GM23338 (cell line): ENCODE measurements around the gene DDX19B. TPM values are rescaled to one million over a fixed set of nuclear protein-coding genes. Genes with fewer than 3 reads are reported as not detected.
A peak's percentile ranks its signal among the peaks of the same experiment; 100 is the strongest.
"Not testable (repeated sequence)": the region's sequence is repeated elsewhere in the genome, so short reads cannot be mapped to it uniquely, and the experiment has no call there.

Experiments used
- ATAC-seq: fragments of 200-7000 bp; cut with Tn5 transposase; 3 replicates; pipeline ENCODE4 v1.9.1; 2020
- DNase-seq: peaks from one replicate; pipeline ENCODE4 v3.0.0-alpha.2; 2015; ENCODE audit warnings: low spot score
- H2AFZ ChIP-seq: fragments of 200-600 bp; sonication (generic); 2 replicates; pipeline ENCODE4 v1.8.0; 2016; ENCODE audit warnings: antibody characterized with exemption, mild to moderate bottlenecking, moderate library complexity
- H3F3A ChIP-seq: fragments of 200-600 bp; sonication (generic); replicated peaks from 2 replicates; pipeline ENCODE4 v1.8.0; 2017; ENCODE audit warnings: antibody characterized with exemption, mixed run types, low read depth
- H3K27ac ChIP-seq: fragments of 200-600 bp; sonication (generic); 2 replicates; pipeline ENCODE4 v1.6.1; 2016; ENCODE audit warnings: low read depth
- H3K27me3 ChIP-seq: fragments of 200-600 bp; sonication (generic); 2 replicates; pipeline ENCODE4 v1.8.0; 2016; ENCODE audit warnings: mild to moderate bottlenecking, mixed run types, moderate library complexity; ENCODE audit not compliant: insufficient read depth
- H3K36me3 ChIP-seq: fragments of 200-600 bp; sonication (generic); 2 replicates; pipeline ENCODE4 v1.8.0; 2016; ENCODE audit warnings: mild to moderate bottlenecking; ENCODE audit not compliant: insufficient read depth
- H3K4me1 ChIP-seq: fragments of 200-600 bp; sonication (generic); 2 replicates; pipeline ENCODE4 v1.8.0; 2016; ENCODE audit warnings: mild to moderate bottlenecking, moderate library complexity; ENCODE audit not compliant: insufficient read depth
- H3K4me2 ChIP-seq: fragments of 200-600 bp; sonication (generic); 2 replicates; pipeline ENCODE4 v1.7.1; 2017; ENCODE audit warnings: mixed run types
- H3K4me3 ChIP-seq: fragments of 200-600 bp; sonication (generic); 2 replicates; pipeline ENCODE4 v1.6.1; 2016; ENCODE audit warnings: mixed run types
- H3K79me2 ChIP-seq: fragments of 200-600 bp; sonication (generic); replicated peaks from 2 replicates; pipeline ENCODE4 v1.8.0; 2017; ENCODE audit warnings: mild to moderate bottlenecking; ENCODE audit not compliant: insufficient read depth
- H3K9me2 ChIP-seq: fragments of 200-600 bp; sonication (generic); 2 replicates; pipeline ENCODE4 v1.8.0; 2017; ENCODE audit not compliant: insufficient read depth
- H4K20me1 ChIP-seq: fragments of 200-600 bp; sonication (generic); replicated peaks from 2 replicates; pipeline ENCODE4 v1.8.0; 2017; ENCODE audit warnings: mild to moderate bottlenecking; ENCODE audit not compliant: insufficient read depth
- H3K27ac Mint-ChIP-seq: 2 replicates; pipeline ENCODE4 v1.8.0; 2020; ENCODE audit warnings: inconsistent platforms, mild to moderate bottlenecking, moderate library complexity, mixed read lengths
- H3K27me3 Mint-ChIP-seq: 3 replicates; pipeline ENCODE4 v1.8.0; 2022; ENCODE audit warnings: low read depth, mild to moderate bottlenecking, moderate library complexity, mixed read lengths, inconsistent platforms; ENCODE audit not compliant: insufficient read depth, poor library complexity
- H3K36me3 Mint-ChIP-seq: 3 replicates; pipeline ENCODE4 v1.8.0; 2021; ENCODE audit warnings: low read depth, mild to moderate bottlenecking, inconsistent platforms, moderate library complexity, mixed read lengths
- H3K4me1 Mint-ChIP-seq: 3 replicates; pipeline ENCODE4 v1.8.0; 2020; ENCODE audit warnings: mild to moderate bottlenecking, inconsistent platforms, mixed read lengths
- H3K4me3 Mint-ChIP-seq: 3 replicates; pipeline ENCODE4 v1.8.0; 2021; ENCODE audit warnings: moderate library complexity, mild to moderate bottlenecking, inconsistent platforms, mixed read lengths
- H3K9me3 Mint-ChIP-seq: 3 replicates; pipeline ENCODE4 v1.8.0; 2020; ENCODE audit warnings: moderate library complexity, mild to moderate bottlenecking, inconsistent platforms, mixed read lengths
- CREB1 ChIP-seq: fragments of 250-450 bp; sonication (Bioruptor Pico); IDR thresholded peaks from 2 replicates; pipeline ENCODE4 v1.5.0; 2020; ENCODE audit warnings: low read depth, mild to moderate bottlenecking, moderate library complexity
- CTCF ChIP-seq, 2 experiments: fragments of 200-600 bp in 1 of 2; sonication (generic) in 1 of 2; conservative IDR thresholded peaks; 2 replicates each; pipeline versions ENCODE4 v1.5.1 to v1.6.1; 2016 to 2017; ENCODE audit warnings: antibody characterized with exemption in 2 of 2, low read depth in 2 of 2, mild to moderate bottlenecking in 2 of 2, moderate library complexity in 1 of 2
- ETS1 ChIP-seq: IDR thresholded peaks from 2 replicates; pipeline ENCODE4 v1.6.1; 2016; ENCODE audit warnings: antibody characterized with exemption
- EZH2 ChIP-seq: fragments of 200-600 bp; sonication (generic); IDR thresholded peaks from one replicate; pipeline ENCODE4 v1.8.0; 2017; ENCODE audit warnings: antibody characterized with exemption, mild to moderate bottlenecking, low read depth; ENCODE audit not compliant: unreplicated experiment
- NANOG ChIP-seq: IDR thresholded peaks from 2 replicates; pipeline ENCODE4 v1.6.1; 2016; ENCODE audit warnings: antibody characterized with exemption, borderline replicate concordance
- POLR2AphosphoS5 ChIP-seq: IDR thresholded peaks from 2 replicates; pipeline ENCODE4 v1.6.1; 2016; ENCODE audit warnings: antibody characterized with exemption, low read depth
- REST ChIP-seq: IDR thresholded peaks from one replicate; pipeline ENCODE4 v1.6.1; 2018; ENCODE audit warnings: antibody characterized with exemption; ENCODE audit not compliant: unreplicated experiment
- STAT1 ChIP-seq: IDR thresholded peaks from one replicate; pipeline ENCODE4 v1.6.1; 2016; ENCODE audit warnings: antibody characterized with exemption; ENCODE audit not compliant: unreplicated experiment
- ZNF114 ChIP-seq: fragments of 250-450 bp; sonication (Bioruptor Pico); IDR thresholded peaks from 2 replicates; pipeline ENCODE4 v1.5.0; 2020; ENCODE audit warnings: mild to moderate bottlenecking, moderate library complexity
- ZNF331 ChIP-seq: fragments of 250-450 bp; sonication (Bioruptor Pico); IDR thresholded peaks from 2 replicates; pipeline ENCODE4 v1.5.0; 2020; ENCODE audit warnings: low read depth, mild to moderate bottlenecking, moderate library complexity
- polyA plus RNA-seq: library from polyadenylated mRNA; unstranded; fragments of >200 nt; fragmentation: Nextera tagmentation; extraction: Ambion mirVana; gene quantifications from 2 replicates; pipeline ENCODE4 v1.2.1, GENCODE V29; 2016
- total RNA-seq: library from RNA; depleted of rRNA; stranded (reverse); fragments of >200 nt; shearing (Covaris generic); gene quantifications from 2 replicates; pipeline ENCODE4 v1.2.3, GENCODE V29; 2014

The DDX19B gene
- total and polyA plus RNA-seq, 2 experiments from 2014 or later: 42.2 to 45.8 TPM

- TF ChIP-seq CREB1 (CRISPR knock-in tag) (no peak), STAT1 (no peak), REST (no peak), CTCF (conservative IDR thresholded peaks at IDR 0.05; ENCODE audit: low read depth in 2 of 2) (no peak), POLR2AphosphoS5 (no peak), ETS1 (no peak), ZNF114 (CRISPR knock-in tag) (no peak), NANOG (no peak), ZNF331 (CRISPR knock-in tag) (no peak), EZH2 (no peak)
Observed at GRCh38 chr16:70276392-70276791, 22.6 kb upstream of the DDX19B start (continued).

- peak overlapping the region; percentile 97 for H3K4me3 Mint-ChIP-seq
- not testable (repeated sequence) for H2AFZ ChIP-seq, H3K9me3 Mint-ChIP-seq, H3K9me2 ChIP-seq, H3K27me3 ChIP-seq, ATAC-seq, H3K4me1 ChIP-seq, H3K4me1 Mint-ChIP-seq, DNase-seq
- peaks cover 39% of the 10 kb centered on the region for H3K36me3 ChIP-seq
- H3K4me2 ChIP-seq: peak overlapping the region; percentile 98
- H3K36me3 Mint-ChIP-seq: peaks cover 62% of the 10 kb centered on the region
- peaks cover 24% of the 10 kb centered on the region for H3F3A ChIP-seq
- H4K20me1 ChIP-seq: peaks cover 39% of the 10 kb centered on the region
- H3K27ac Mint-ChIP-seq: peak overlapping the region; percentile 100
- H3K27ac ChIP-seq: peak overlapping the region; percentile 95
- peaks cover 67% of the 10 kb centered on the region for H3K79me2 ChIP-seq
- H3K4me3 ChIP-seq: peak overlapping the region; percentile 99
- peaks cover 25% of the 10 kb centered on the region for H3K27me3 Mint-ChIP-seq
Observed at GRCh38 chr16:70287304-70287971, 11.5 kb upstream of the DDX19B start.
